ENCODE data around the gene ASF1A. TPM values are rescaled to one million over a fixed set of nuclear protein-coding genes. Genes with fewer than 3 reads are reported as not detected.

Gene ASF1A
- total RNA-seq, 4 donors from 2014 or later = 5.5 to 14.0 (median 8.0) TPM

DNA sequence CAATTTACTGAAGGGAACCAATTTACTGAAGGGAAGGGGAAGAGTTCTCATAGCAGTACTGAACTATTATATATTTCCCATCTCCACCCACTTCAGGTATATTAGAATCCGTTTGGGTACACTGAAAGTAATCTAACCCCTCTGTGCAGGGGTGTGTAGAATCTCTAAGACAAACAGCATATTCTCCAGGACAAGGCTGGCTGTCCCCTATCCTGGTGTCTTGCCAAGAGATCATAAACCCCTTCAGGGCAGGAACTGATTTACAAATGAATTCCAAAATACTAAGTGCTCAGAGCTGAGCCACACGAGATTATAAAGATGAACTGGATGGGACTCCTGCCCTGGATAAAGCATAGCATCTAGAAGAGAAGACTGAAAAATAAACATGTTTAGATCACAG is 9.2 kb downstream of the ASF1A start:
- DNase-seq = no peak
- Histone ChIP-seq H3K4me3 (no peak overlapping the region), H3K4me1 (peaks cover 0 to 4% (median 0%) of the 10 kb centered on the region in 4 donors), H3K36me3 (peaks cover 0 to 47% (median 0%) of the 10 kb centered on the region in 3 donors), H3K27me3 (no peaks in the 10 kb centered on the region), H3K9me3 (no peaks in the 10 kb centered on the region), H3K27ac (no peak overlapping the region)
- no peak for TF ChIP-seq POLR2A (IDR thresholded peaks at IDR 0.05)
- TF ChIP-seq, protein P1, sequence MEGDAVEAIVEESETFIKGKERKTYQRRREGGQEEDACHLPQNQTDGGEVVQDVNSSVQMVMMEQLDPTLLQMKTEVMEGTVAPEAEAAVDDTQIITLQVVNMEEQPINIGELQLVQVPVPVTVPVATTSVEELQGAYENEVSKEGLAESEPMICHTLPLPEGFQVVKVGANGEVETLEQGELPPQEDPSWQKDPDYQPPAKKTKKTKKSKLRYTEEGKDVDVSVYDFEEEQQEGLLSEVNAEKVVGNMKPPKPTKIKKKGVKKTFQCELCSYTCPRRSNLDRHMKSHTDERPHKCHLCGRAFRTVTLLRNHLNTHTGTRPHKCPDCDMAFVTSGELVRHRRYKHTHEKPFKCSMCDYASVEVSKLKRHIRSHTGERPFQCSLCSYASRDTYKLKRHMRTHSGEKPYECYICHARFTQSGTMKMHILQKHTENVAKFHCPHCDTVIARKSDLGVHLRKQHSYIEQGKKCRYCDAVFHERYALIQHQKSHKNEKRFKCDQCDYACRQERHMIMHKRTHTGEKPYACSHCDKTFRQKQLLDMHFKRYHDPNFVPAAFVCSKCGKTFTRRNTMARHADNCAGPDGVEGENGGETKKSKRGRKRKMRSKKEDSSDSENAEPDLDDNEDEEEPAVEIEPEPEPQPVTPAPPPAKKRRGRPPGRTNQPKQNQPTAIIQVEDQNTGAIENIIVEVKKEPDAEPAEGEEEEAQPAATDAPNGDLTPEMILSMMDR (IDR thresholded peaks at IDR 0.05) = no peak

DNA sequence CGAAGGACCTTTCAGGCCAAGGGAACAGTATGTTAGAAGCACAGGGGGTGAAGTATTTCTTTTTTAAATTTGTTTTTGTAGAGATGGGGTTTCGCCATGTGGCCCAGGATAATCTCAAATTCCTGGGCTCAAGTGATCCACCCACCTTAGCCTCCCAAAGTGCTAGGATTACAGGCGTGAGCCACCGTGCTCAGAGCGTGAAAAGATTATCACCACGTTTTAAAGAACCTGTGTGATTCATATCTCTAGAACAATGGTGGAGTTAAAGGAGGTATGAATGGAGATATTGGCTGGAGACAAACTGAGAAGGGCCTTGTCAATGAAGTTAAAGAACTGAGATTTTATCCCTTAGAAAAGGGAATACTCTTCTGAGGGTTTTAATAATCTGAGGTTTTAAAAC is 9.7 kb downstream of the ASF1A start:
- Histone ChIP-seq H3K4me1 (peaks cover 0 to 4% (median 0%) of the 10 kb centered on the region in 4 donors), H3K36me3 (peaks cover 0 to 52% (median 0%) of the 10 kb centered on the region in 3 donors), H3K9me3 (no peaks in the 10 kb centered on the region), H3K27me3 (no peaks in the 10 kb centered on the region), H3K27ac (no peak overlapping the region), H3K4me3 (no peak overlapping the region)
- DNase-seq = no peak
- TF ChIP-seq POLR2A (IDR thresholded peaks at IDR 0.05) = no peak
- TF ChIP-seq, protein P1 (IDR thresholded peaks at IDR 0.05) = no peak

DNA sequence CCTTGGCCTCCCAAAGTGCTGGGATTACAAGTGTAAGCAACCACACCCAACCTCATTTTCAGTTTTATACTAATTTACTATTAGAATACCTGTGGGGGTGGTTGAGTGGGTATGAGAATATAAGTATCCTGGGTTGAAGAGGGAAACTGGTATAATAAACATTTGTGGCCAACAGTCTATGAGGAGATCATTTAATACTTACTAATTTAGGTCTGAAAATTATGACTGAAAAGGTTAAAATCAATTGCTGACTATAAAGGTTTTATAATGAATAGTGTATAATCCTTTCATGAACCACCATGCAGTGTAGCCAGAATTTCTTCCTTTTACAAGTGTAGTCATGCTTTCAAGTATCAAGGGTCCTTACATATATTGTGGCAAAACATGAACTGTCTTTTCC is 11.1 kb downstream of the ASF1A start:
- no peak for DNase-seq
- H3K36me3 ChIP-seq = peaks cover 0 to 65% (median 0%) of the 10 kb centered on the region in 3 donors
- H3K9me3 ChIP-seq = no peaks in the 10 kb centered on the region
- no peak for TF ChIP-seq POLR2A (IDR thresholded peaks at IDR 0.05)
- TF ChIP-seq, protein P1 (IDR thresholded peaks at IDR 0.05) = no peak
- no peaks in the 10 kb centered on the region for H3K27me3 ChIP-seq
- no peak overlapping the region for H3K4me3 ChIP-seq
- no peak overlapping the region for H3K27ac ChIP-seq
- H3K4me1 ChIP-seq = peaks cover 0 to 4% (median 0%) of the 10 kb centered on the region in 4 donors

DNA sequence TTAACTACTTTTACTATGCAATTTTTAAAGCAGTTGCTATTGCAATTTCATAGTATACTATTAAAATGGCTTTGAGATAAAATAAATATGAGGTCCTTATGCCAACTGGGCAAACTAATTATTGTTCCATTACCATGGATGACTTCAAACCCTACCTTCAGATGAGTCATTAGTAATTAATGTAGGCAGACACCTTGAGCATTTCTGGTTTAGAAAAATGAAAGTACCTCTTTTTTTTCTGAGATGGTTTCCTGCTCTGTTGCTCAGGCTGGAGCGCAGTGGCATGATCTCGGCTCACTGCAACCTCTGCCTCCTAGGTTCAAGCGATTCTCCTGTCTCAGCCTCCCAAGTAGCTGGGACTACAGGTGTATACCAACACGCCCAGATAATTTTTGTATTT is 11.9 kb downstream of the ASF1A start:
- H3K27ac ChIP-seq = no peak overlapping the region
- no peaks in the 10 kb centered on the region for H3K4me1 ChIP-seq
- no peak overlapping the region for H3K4me3 ChIP-seq
- TF ChIP-seq, protein P1 (IDR thresholded peaks at IDR 0.05) = no peak
- no peak for TF ChIP-seq POLR2A (IDR thresholded peaks at IDR 0.05)
- DNase-seq = no peak
- H3K27me3 ChIP-seq = no peaks in the 10 kb centered on the region
- H3K36me3 ChIP-seq = peaks cover 0 to 71% (median 0%) of the 10 kb centered on the region in 3 donors
- no peaks in the 10 kb centered on the region for H3K9me3 ChIP-seq

DNA sequence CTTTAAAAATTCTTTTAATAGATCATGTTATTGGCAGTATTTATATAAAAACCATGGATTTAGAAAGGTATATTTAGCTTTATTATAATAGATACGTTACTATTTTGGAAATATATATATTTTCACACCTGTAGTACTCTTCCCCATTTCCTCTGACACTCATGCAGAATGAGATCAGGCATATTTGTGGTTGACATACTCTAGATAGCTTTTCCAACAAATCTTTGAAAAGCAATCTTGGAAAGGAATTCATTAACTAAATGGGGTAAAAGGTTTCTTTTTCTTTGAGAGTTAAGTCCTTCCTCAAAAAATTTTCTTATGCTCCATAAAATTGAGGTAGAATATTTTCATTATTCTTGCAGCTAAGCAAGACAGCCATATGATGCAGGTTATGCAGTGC is 14.5 kb downstream of the ASF1A start:
- no peaks in the 10 kb centered on the region for H3K27me3 ChIP-seq
- no peak overlapping the region for H3K27ac ChIP-seq
- no peak for DNase-seq
- no peak for TF ChIP-seq POLR2A (IDR thresholded peaks at IDR 0.05)
- TF ChIP-seq, protein P1 (IDR thresholded peaks at IDR 0.05) = no peak
- no peak overlapping the region for H3K4me3 ChIP-seq
- no peaks in the 10 kb centered on the region for H3K9me3 ChIP-seq
- peaks cover 0 to 91% (median 0%) of the 10 kb centered on the region in 3 donors for H3K36me3 ChIP-seq
- no peaks in the 10 kb centered on the region for H3K4me1 ChIP-seq

DNA sequence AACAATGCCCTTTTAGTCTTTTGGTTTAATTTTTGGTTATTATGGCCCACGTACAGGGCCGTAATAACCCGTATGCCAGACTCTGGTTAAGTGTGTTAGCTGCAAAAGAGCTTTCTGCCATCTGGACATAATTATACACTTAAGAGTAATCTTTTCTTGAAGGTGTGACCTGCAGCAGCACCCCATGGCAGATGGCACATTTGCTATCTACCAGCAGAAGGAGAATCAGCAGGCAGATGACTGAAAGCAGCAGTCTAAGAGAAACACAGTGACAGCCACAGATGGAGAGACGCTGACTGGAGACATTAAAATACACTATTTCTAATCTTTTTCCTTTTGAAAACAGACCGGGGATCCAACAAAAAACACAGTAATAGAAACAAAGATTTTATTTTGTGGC is 18.7 kb downstream of the ASF1A start:
- Histone ChIP-seq H3K27me3 (no peaks in the 10 kb centered on the region), H3K27ac (no peak overlapping the region), H3K4me3 (no peak overlapping the region), H3K4me1 (no peaks in the 10 kb centered on the region), H3K36me3 (peaks cover 0 to 86% (median 0%) of the 10 kb centered on the region in 3 donors), H3K9me3 (no peaks in the 10 kb centered on the region)
- TF ChIP-seq, protein P1 (IDR thresholded peaks at IDR 0.05) = no peak
- no peak for TF ChIP-seq POLR2A (IDR thresholded peaks at IDR 0.05)
- DNase-seq = no peak

All from Peyer's patch (tissue), 4 donors.